MM.1S (cell line): ENCODE data around the gene LY9.

Experiments used
- DNase-seq: peaks from one replicate; pipeline ENCODE4 v3.0.0-alpha.2; 2015
- H2AFZ ChIP-seq: fragments of 300-600 bp; sonication (generic); 2 replicates; pipeline ENCODE4 v1.6.0; 2016; ENCODE audit warnings: antibody characterized with exemption, low read length
- H3F3A ChIP-seq: fragments of 300-600 bp; sonication (generic); 2 replicates; pipeline ENCODE4 v1.6.1; 2016; ENCODE audit warnings: mild to moderate bottlenecking, antibody characterized with exemption, low read length, moderate library complexity, mixed read lengths; ENCODE audit not compliant: insufficient read depth
- H3K27ac ChIP-seq: fragments of 300-600 bp; sonication (generic); 2 replicates; pipeline ENCODE4 v1.5.1; 2016; ENCODE audit warnings: mild to moderate bottlenecking, low read length
- H3K27me3 ChIP-seq: fragments of 300-600 bp; sonication (generic); replicated peaks from 2 replicates; pipeline ENCODE4 v1.6.0; 2016; ENCODE audit warnings: low read length; ENCODE audit not compliant: insufficient read depth
- H3K36me3 ChIP-seq: fragments of 300-600 bp; sonication (generic); replicated peaks from 2 replicates; pipeline ENCODE4 v1.6.1; 2016; ENCODE audit warnings: mild to moderate bottlenecking, low read length, mixed read lengths; ENCODE audit not compliant: insufficient read depth
- H3K4me1 ChIP-seq: fragments of 300-600 bp; sonication (generic); 2 replicates; pipeline ENCODE4 v1.6.1; 2016; ENCODE audit warnings: low read length, mixed read lengths
- H3K4me2 ChIP-seq: fragments of 300-600 bp; sonication (generic); 2 replicates; pipeline ENCODE4 v1.6.0; 2016; ENCODE audit warnings: low read depth, low read length
- H3K4me3 ChIP-seq: fragments of 300-600 bp; sonication (generic); 2 replicates; pipeline ENCODE4 v1.5.1; 2016; ENCODE audit warnings: low read length, mixed read lengths
- H3K79me2 ChIP-seq: fragments of 300-600 bp; sonication (generic); 2 replicates; pipeline ENCODE4 v1.6.1; 2016; ENCODE audit warnings: mixed run types, low read length, mixed read lengths
- H3K9ac ChIP-seq: fragments of 300-600 bp; sonication (generic); 2 replicates; pipeline ENCODE4 v1.6.1; 2016; ENCODE audit warnings: low read length, mixed read lengths
- H3K9me2 ChIP-seq: fragments of 300-600 bp; sonication (generic); replicated peaks from 2 replicates; pipeline ENCODE4 v1.6.1; 2016; ENCODE audit warnings: mild to moderate bottlenecking, low read length, mixed read lengths; ENCODE audit not compliant: insufficient read depth
- H3K9me3 ChIP-seq: fragments of 300-600 bp; sonication (generic); replicated peaks from 2 replicates; pipeline ENCODE4 v1.6.1; 2016; ENCODE audit warnings: mild to moderate bottlenecking, low read length, mixed read lengths; ENCODE audit not compliant: insufficient read depth
- H4K20me1 ChIP-seq: fragments of 300-600 bp; sonication (generic); 2 replicates; pipeline ENCODE4 v1.6.1; 2016; ENCODE audit warnings: mild to moderate bottlenecking, low read length, moderate library complexity, mixed read lengths; ENCODE audit not compliant: insufficient read depth
- CTCF ChIP-seq: fragments of 300-600 bp; sonication (generic); IDR thresholded peaks from 2 replicates; pipeline ENCODE4 v1.5.1; 2016; ENCODE audit warnings: antibody characterized with exemption, low read length, mixed read lengths
- EZH2 ChIP-seq: fragments of 300-600 bp; sonication (generic); optimal IDR thresholded peaks from 2 replicates; pipeline ENCODE3; 2017; ENCODE audit warnings: low read depth, mild to moderate bottlenecking, antibody characterized with exemption, low read length, mixed read lengths
- EZH2phosphoT487 ChIP-seq: fragments of 300-600 bp; sonication (generic); IDR thresholded peaks from 2 replicates; pipeline ENCODE4 v1.6.1; 2018; ENCODE audit warnings: antibody characterized with exemption, low read length

Gene LY9

GRCh38 chr1:160807247-160807646, 11.3 kb downstream of the LY9 start:
- H3K79me2 ChIP-seq, result peaks cover 85% of the 10 kb centered on the region
- no peak overlapping the region for H3K27ac ChIP-seq
- H3K4me1 ChIP-seq, result peaks cover 33% of the 10 kb centered on the region
- no peak for DNase-seq
- H3K9me3 ChIP-seq, result no peaks in the 10 kb centered on the region
- H3K4me3 ChIP-seq, result no peak overlapping the region
- no peak overlapping the region for H3K9ac ChIP-seq
- TF ChIP-seq EZH2, result no peak
- TF ChIP-seq EZH2phosphoT487, result no peak
- no peaks in the 10 kb centered on the region for H3K9me2 ChIP-seq
- H3K36me3 ChIP-seq, result 0 out of 2 replicates have a peak, but pooled peaks cover 1% of the 10 kb centered on the region
- no peak overlapping the region for H3K4me2 ChIP-seq
- no peak overlapping the region for H2AFZ ChIP-seq
- H3K27me3 ChIP-seq, result no peaks in the 10 kb centered on the region
- H4K20me1 ChIP-seq, result no peaks in the 10 kb centered on the region
- H3F3A ChIP-seq, result peaks cover 23% of the 10 kb centered on the region

- Histone ChIP-seq H4K20me1 (no peaks in the 10 kb centered on the region), H3K4me2 (no peak overlapping the region), H3K27ac (no peak overlapping the region), H3K4me3 (no peak overlapping the region), H3K4me1 (peaks cover 34% of the 10 kb centered on the region), H2AFZ (no peak overlapping the region), H3K9me3 (no peaks in the 10 kb centered on the region), H3K9ac (no peak overlapping the region), H3F3A (peaks cover 23% of the 10 kb centered on the region), H3K79me2 (peaks cover 84% of the 10 kb centered on the region), H3K27me3 (no peaks in the 10 kb centered on the region), H3K9me2 (no peaks in the 10 kb centered on the region), H3K36me3 (no peaks in the 10 kb centered on the region)
- DNase-seq, result no peak
- TF ChIP-seq CTCF, result peak; percentile 22; the same call in 1 of the 2 replicates
- TF ChIP-seq EZH2, result no peak
Observed at GRCh38 chr1:160807738-160808137, 11.8 kb downstream of the LY9 start.

GRCh38 chr1:160808289-160808688, 12.3 kb downstream of the LY9 start:
- no peak for DNase-seq
- H3K79me2 ChIP-seq, result peaks cover 84% of the 10 kb centered on the region

More at GRCh38 chr1:160808289-160808688, 12.3 kb downstream of the LY9 start:
- H3K9ac ChIP-seq, result no peak overlapping the region
- no peaks in the 10 kb centered on the region for H3K36me3 ChIP-seq
- H3F3A ChIP-seq, result peaks cover 21% of the 10 kb centered on the region
- no peaks in the 10 kb centered on the region for H3K27me3 ChIP-seq
- H3K9me2 ChIP-seq, result no peaks in the 10 kb centered on the region
- no peak overlapping the region for H3K4me3 ChIP-seq
- no peaks in the 10 kb centered on the region for H4K20me1 ChIP-seq
- TF ChIP-seq EZH2phosphoT487, result no peak
- no peak for TF ChIP-seq CTCF
- no peak for TF ChIP-seq EZH2
- peaks cover 34% of the 10 kb centered on the region for H3K4me1 ChIP-seq
- H2AFZ ChIP-seq, result no peak overlapping the region
- H3K4me2 ChIP-seq, result no peak overlapping the region
- H3K9me3 ChIP-seq, result no peaks in the 10 kb centered on the region
- H3K27ac ChIP-seq, result no peak overlapping the region
